ENCODE results near the gene SLC39A11. TPM values are rescaled to one million over a fixed set of nuclear protein-coding genes. Genes with fewer than 3 reads are reported as not detected.

Gene SLC39A11
- total RNA-seq, 1 donor from 2014 or later, result 13.2 TPM

- H3K27me3 Mint-ChIP-seq (ENCODE audit: unreplicated experiment), result peaks cover 1% of the 10 kb centered on the region
- TF ChIP-seq, protein P1, sequence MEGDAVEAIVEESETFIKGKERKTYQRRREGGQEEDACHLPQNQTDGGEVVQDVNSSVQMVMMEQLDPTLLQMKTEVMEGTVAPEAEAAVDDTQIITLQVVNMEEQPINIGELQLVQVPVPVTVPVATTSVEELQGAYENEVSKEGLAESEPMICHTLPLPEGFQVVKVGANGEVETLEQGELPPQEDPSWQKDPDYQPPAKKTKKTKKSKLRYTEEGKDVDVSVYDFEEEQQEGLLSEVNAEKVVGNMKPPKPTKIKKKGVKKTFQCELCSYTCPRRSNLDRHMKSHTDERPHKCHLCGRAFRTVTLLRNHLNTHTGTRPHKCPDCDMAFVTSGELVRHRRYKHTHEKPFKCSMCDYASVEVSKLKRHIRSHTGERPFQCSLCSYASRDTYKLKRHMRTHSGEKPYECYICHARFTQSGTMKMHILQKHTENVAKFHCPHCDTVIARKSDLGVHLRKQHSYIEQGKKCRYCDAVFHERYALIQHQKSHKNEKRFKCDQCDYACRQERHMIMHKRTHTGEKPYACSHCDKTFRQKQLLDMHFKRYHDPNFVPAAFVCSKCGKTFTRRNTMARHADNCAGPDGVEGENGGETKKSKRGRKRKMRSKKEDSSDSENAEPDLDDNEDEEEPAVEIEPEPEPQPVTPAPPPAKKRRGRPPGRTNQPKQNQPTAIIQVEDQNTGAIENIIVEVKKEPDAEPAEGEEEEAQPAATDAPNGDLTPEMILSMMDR (IDR thresholded peaks at IDR 0.05; ENCODE audit: unreplicated experiment), result no peak
- no peaks in the 10 kb centered on the region for H3K4me1 Mint-ChIP-seq (ENCODE audit: unreplicated experiment)
- H3K27ac Mint-ChIP-seq (ENCODE audit: unreplicated experiment), result no peak overlapping the region
- H3K4me3 Mint-ChIP-seq (ENCODE audit: unreplicated experiment), result no peak overlapping the region
- DNase-seq (ENCODE audit: low spot score), result no peak
- no peaks in the 10 kb centered on the region for H3K36me3 Mint-ChIP-seq (ENCODE audit: low read depth, unreplicated experiment)
- H3K9me3 Mint-ChIP-seq (ENCODE audit: unreplicated experiment), result no peaks in the 10 kb centered on the region
These were observed 108.2 kb downstream of the SLC39A11 start for GRCh38 chr17:72984145-72984925.

DNA sequence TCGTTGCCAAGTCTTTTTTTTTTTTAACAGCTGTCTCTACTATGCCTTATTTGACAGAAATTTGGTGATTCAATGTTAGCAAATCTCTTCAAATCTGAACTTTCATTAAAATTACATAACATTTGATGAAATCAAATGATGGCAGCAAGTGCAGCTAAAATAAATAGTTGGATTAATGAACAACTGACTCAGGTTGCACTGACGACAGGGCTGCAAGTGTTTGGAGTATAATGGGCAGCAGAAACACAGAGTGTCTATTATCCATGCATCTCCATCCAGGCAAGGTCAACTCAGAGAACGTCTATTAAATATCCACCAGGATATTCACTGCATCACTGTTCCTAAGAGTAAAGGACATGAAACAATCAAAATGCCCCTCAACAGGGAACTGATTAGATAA is 109.8 kb downstream of the SLC39A11 start:
- no peaks in the 10 kb centered on the region for H3K9me3 Mint-ChIP-seq (ENCODE audit: unreplicated experiment)
- H3K36me3 Mint-ChIP-seq (ENCODE audit: low read depth, unreplicated experiment), result no peaks in the 10 kb centered on the region
- TF ChIP-seq, protein P1 (IDR thresholded peaks at IDR 0.05; ENCODE audit: unreplicated experiment), result no peak
- DNase-seq (ENCODE audit: low spot score), result no peak
- peaks cover 6% of the 10 kb centered on the region for H3K4me1 Mint-ChIP-seq (ENCODE audit: unreplicated experiment)
- no peak overlapping the region for H3K4me3 Mint-ChIP-seq (ENCODE audit: unreplicated experiment)
- H3K27me3 Mint-ChIP-seq (ENCODE audit: unreplicated experiment), result peaks cover 1% of the 10 kb centered on the region
- H3K27ac Mint-ChIP-seq (ENCODE audit: unreplicated experiment), result no peak overlapping the region

DNA sequence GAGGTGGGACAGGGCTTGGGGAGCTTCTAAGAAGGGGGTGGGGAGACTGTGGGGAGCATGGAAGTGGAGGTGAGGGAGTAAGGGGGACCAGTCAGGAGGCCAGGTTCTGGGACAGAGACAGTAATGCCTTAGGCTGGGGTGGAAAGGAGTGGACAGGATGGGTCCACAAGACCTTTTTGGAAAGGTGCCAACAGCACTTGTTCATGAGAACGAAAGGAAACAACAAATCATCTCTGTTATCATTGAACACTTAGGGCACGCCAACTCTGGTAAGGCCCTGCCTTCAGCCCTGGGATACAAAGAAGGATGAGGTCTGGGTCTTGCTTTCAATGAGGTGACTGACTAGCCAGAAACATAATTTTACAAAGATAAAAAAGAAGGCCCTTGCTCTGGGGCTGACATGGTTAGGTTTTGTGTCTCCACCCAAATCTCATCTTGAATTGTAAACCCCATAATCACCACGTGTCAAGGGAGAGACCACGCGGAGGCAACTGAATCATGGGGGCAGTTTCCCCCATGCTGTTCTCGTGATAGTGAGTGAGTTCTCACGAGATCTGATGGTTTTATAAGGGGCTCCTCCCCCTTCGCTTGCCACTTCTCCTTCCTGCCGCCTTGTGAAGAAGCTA is 113.8 kb downstream of the SLC39A11 start:
- H3K4me1 Mint-ChIP-seq (ENCODE audit: unreplicated experiment), result peaks cover 8% of the 10 kb centered on the region
- no peak for DNase-seq (ENCODE audit: low spot score)
- TF ChIP-seq, protein P1 (IDR thresholded peaks at IDR 0.05; ENCODE audit: unreplicated experiment), result no peak
- H3K36me3 Mint-ChIP-seq (ENCODE audit: low read depth, unreplicated experiment), result no peaks in the 10 kb centered on the region
- H3K27me3 Mint-ChIP-seq (ENCODE audit: unreplicated experiment), result peaks cover 1% of the 10 kb centered on the region
- no peaks in the 10 kb centered on the region for H3K9me3 Mint-ChIP-seq (ENCODE audit: unreplicated experiment)
- H3K27ac Mint-ChIP-seq (ENCODE audit: unreplicated experiment), result no peak overlapping the region
- no peak overlapping the region for H3K4me3 Mint-ChIP-seq (ENCODE audit: unreplicated experiment)

DNA sequence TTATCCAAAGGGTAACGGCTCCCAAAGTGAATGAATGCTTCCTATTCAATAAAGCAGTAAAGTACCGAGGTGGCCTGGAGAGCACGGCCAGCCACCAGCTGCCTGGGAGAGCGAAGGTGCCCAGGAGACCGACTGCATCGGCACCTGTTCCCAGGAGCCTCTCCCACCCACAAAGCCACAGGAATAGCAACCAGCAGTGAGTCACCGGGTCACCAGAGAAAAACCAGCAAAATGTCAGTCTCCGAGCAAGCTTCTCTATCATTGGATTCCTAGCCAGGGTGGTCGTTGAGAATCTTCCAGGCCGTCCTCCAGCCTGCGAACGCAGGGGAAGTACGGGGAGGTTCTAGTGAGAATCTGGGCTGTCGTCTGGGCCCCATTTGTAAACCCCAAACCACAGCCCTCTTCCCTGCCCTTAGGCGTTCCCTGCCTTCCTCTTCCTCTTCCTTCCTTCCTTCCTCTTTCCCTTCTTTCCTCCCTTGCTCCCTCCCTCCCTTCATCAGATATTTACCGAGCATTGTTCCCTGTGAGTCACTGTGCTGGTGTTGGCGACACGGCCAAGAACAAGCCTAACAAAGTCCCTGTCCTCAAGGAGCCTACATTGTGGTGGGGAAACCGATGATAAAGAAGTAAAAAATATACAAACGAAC is 114.6 kb downstream of the SLC39A11 start:
- DNase-seq (ENCODE audit: low spot score), result no peak
- TF ChIP-seq, protein P1 (IDR thresholded peaks at IDR 0.05; ENCODE audit: unreplicated experiment), result no peak
- no peaks in the 10 kb centered on the region for H3K36me3 Mint-ChIP-seq (ENCODE audit: low read depth, unreplicated experiment)
- H3K4me1 Mint-ChIP-seq (ENCODE audit: unreplicated experiment), result peaks cover 8% of the 10 kb centered on the region
- H3K27ac Mint-ChIP-seq (ENCODE audit: unreplicated experiment), result no peak overlapping the region
- H3K9me3 Mint-ChIP-seq (ENCODE audit: unreplicated experiment), result no peaks in the 10 kb centered on the region
- no peak overlapping the region for H3K4me3 Mint-ChIP-seq (ENCODE audit: unreplicated experiment)
- no peaks in the 10 kb centered on the region for H3K27me3 Mint-ChIP-seq (ENCODE audit: unreplicated experiment)
